HCT116 (cell line): ENCODE results near the gene KRT39. TPM values are rescaled to one million over a fixed set of nuclear protein-coding genes. Genes with fewer than 3 reads are reported as not detected.

Experiments used
- ATAC-seq: fragments of 200-7000 bp; cut with Tn5 transposase; 2 replicates; pipeline ENCODE4 v1.9.1; 2020; ENCODE audit warnings: mild to moderate bottlenecking, moderate library complexity
- BruUV-seq: library from RNA; stranded (reverse); fragments of 400-500 nt; replicated peaks from 2 replicates; lab custom pipeline; 2021; lab: Mats Ljungman, UMichigan
- CTCF ChIA-PET: fragments of 300-600 bp; sonication (Branson Sonifier 250); formaldehyde crosslinking; loops from one replicate; lab custom pipeline; 2021; ENCODE audit warnings: antibody characterized with exemption; lab: Charles Lee
- POLR2A ChIA-PET: fragments of 300-600, 350-600 bp; sonication (Branson Sonifier 250); formaldehyde crosslinking; loops from one replicate; lab custom pipeline; 2021; ENCODE audit warnings: antibody characterized with exemption; lab: Charles Lee
- RAD21 ChIA-PET, 2 experiments: fragments of 300-600 bp; sonication (Branson Sonifier 250); formaldehyde crosslinking; loops; one replicate each; lab custom pipeline; 2023; ENCODE audit warnings: low total read pairs in 2 of 2; ENCODE audit not compliant: uncharacterized antibody in 2 of 2, unreplicated experiment in 2 of 2, low non-redundant PET in 1 of 2; lab: Charles Lee
- DNase-seq: peaks from one replicate; pipeline ENCODE4 v3.0.0-alpha.2; 2010; ENCODE audit warnings: low read depth, low spot score
- H2AFZ ChIP-seq: fragments of 200-600 bp; shearing (Covaris generic), sonication (generic); 2 replicates; pipeline ENCODE4 v1.6.1; 2017; ENCODE audit warnings: low read depth, mixed run types, mixed read lengths, antibody characterized with exemption, low read length; ENCODE audit not compliant: poor library complexity, severe bottlenecking
- H3K27ac ChIP-seq: 2 replicates; pipeline ENCODE4 v1.5.1; 2012; ENCODE audit warnings: low read depth, low read length
- H3K27me3 ChIP-seq: fragments of 200-600 bp; sonication (generic); 2 replicates; pipeline ENCODE4 v1.6.1; 2016; ENCODE audit warnings: mixed run types, low read length, mixed read lengths; ENCODE audit not compliant: insufficient read depth
- H3K36me3 ChIP-seq, 2 experiments: fragments of 200-500 bp in 1 of 2; fragments of 200-600 bp in 1 of 2; sonication (Bioruptor generic) in 1 of 2; sonication (generic) in 1 of 2; 2 replicates each; pipeline versions ENCODE4 v1.5.1 to v1.6.1; 2014 to 2016; ENCODE audit warnings: low read length in 2 of 2, inconsistent platforms in 1 of 2, mixed read lengths in 1 of 2, mixed run types in 1 of 2; ENCODE audit not compliant: insufficient read depth in 2 of 2, control insufficient read depth in 1 of 2
- H3K4me1 ChIP-seq, 2 experiments: fragments of 200-600 bp in 1 of 2; sonication (generic) in 1 of 2; 2 replicates each; pipeline versions ENCODE4 v1.5.1 to v1.6.1; 2012 to 2017; ENCODE audit warnings: low read length in 2 of 2, inconsistent platforms in 1 of 2, mild to moderate bottlenecking in 1 of 2, mixed read lengths in 1 of 2, mixed run types in 1 of 2, moderate library complexity in 1 of 2; ENCODE audit not compliant: insufficient read depth in 2 of 2, control insufficient read depth in 1 of 2
- H3K4me2 ChIP-seq: fragments of 200-600 bp; sonication (generic); 2 replicates; pipeline ENCODE4 v1.6.1; 2017; ENCODE audit warnings: mixed run types, low read length, mixed read lengths
- H3K4me3 ChIP-seq, 2 experiments: fragments of 200-600 bp in 1 of 2; sonication (generic) in 1 of 2; replicated peaks in 1 of 2; 2 replicates each; pipeline ENCODE4 v1.5.1; 2011 to 2016; ENCODE audit warnings: low read length in 2 of 2, control low read depth in 1 of 2, low read depth in 1 of 2, mild to moderate bottlenecking in 1 of 2, mixed read lengths in 1 of 2, mixed run types in 1 of 2
- H3K79me2 ChIP-seq: fragments of 200-600 bp; sonication (generic); 2 replicates; pipeline ENCODE4 v1.6.1; 2017; ENCODE audit warnings: mild to moderate bottlenecking, mixed run types, low read length, moderate library complexity, mixed read lengths; ENCODE audit not compliant: insufficient read depth
- H3K9ac ChIP-seq: fragments of 200-600 bp; sonication (generic); 2 replicates; pipeline ENCODE4 v1.6.1; 2016; ENCODE audit warnings: low read length, mixed read lengths
- H3K9me2 ChIP-seq: fragments of 200-600 bp; sonication (generic), shearing (Covaris generic); 2 replicates; pipeline ENCODE4 v1.6.1; 2017; ENCODE audit warnings: mixed run types, mild to moderate bottlenecking, moderate library complexity; ENCODE audit not compliant: insufficient read depth
- H3K9me3 ChIP-seq, 2 experiments: fragments of 200-500 bp in 1 of 2; fragments of 200-600 bp in 1 of 2; sonication (Bioruptor generic) in 1 of 2; sonication (generic) in 1 of 2; 2 replicates each; pipeline ENCODE4 v1.6.1; 2014 to 2017; ENCODE audit warnings: low read length in 2 of 2, mixed read lengths in 2 of 2, inconsistent platforms in 1 of 2, low read depth in 1 of 2, mild to moderate bottlenecking in 1 of 2, mixed run types in 1 of 2, moderate library complexity in 1 of 2; ENCODE audit not compliant: control insufficient read depth in 1 of 2, insufficient read depth in 1 of 2
- H4K20me1 ChIP-seq: fragments of 200-600 bp; sonication (generic), shearing (Covaris generic); 2 replicates; pipeline ENCODE4 v1.6.1; 2017; ENCODE audit warnings: mixed run types, mild to moderate bottlenecking, moderate library complexity; ENCODE audit not compliant: insufficient read depth
- ATF3 ChIP-seq: IDR thresholded peaks from 2 replicates; pipeline ENCODE4 v1.6.1; 2012
- CBX3 ChIP-seq: IDR thresholded peaks from 2 replicates; pipeline ENCODE4 v1.6.1; 2012; ENCODE audit warnings: low read depth
- CEBPB ChIP-seq: IDR thresholded peaks from 2 replicates; pipeline ENCODE4 v1.6.1; 2012; ENCODE audit warnings: low read depth
- EZH2 ChIP-seq: fragments of 200-600 bp; sonication (generic); IDR thresholded peaks from 2 replicates; pipeline ENCODE4 v1.6.1; 2017; ENCODE audit warnings: antibody characterized with exemption, mixed run types
- FOSL1 ChIP-seq: IDR thresholded peaks from 2 replicates; pipeline ENCODE4 v1.6.1; 2012; ENCODE audit warnings: low read depth
- JUND ChIP-seq: IDR thresholded peaks from 2 replicates; pipeline ENCODE4 v1.6.1; 2012
- POLR2A ChIP-seq: IDR thresholded peaks from 2 replicates; pipeline ENCODE4 v1.7.0; 2011; ENCODE audit warnings: borderline replicate concordance; ENCODE audit not compliant: insufficient read depth, insufficient read length; ENCODE audit errors: extremely low read depth
- RAD21 ChIP-seq: IDR thresholded peaks from 2 replicates; pipeline ENCODE4 v1.6.1; 2012; ENCODE audit warnings: low read depth, mild to moderate bottlenecking
- SIN3A ChIP-seq: IDR thresholded peaks from 2 replicates; pipeline ENCODE4 v1.6.1; 2012; ENCODE audit warnings: low read depth
- SRF ChIP-seq: IDR thresholded peaks from 2 replicates; pipeline ENCODE4 v1.6.1; 2012; ENCODE audit warnings: low read depth
- TCF7L2 ChIP-seq: IDR thresholded peaks from 2 replicates; pipeline ENCODE4 v1.7.0; 2011; ENCODE audit warnings: borderline replicate concordance, inconsistent platforms; ENCODE audit not compliant: insufficient read depth, insufficient read length; ENCODE audit errors: extremely low read depth
- YY1 ChIP-seq: IDR thresholded peaks from 2 replicates; pipeline ENCODE4 v1.6.1; 2011; ENCODE audit warnings: low read length, low read depth, moderate library complexity, mild to moderate bottlenecking; ENCODE audit not compliant: insufficient replicate concordance; ENCODE audit errors: extremely low read depth
- ZFX ChIP-seq: fragments of 450-650 bp; IDR thresholded peaks from 2 replicates; pipeline ENCODE4 v1.6.1; 2017
- ZNF274 ChIP-seq: fragments of 200-500 bp; sonication (Bioruptor generic); IDR thresholded peaks from 2 replicates; pipeline ENCODE4 v1.6.1; 2014; ENCODE audit warnings: mild to moderate bottlenecking, low read depth, low read length, inconsistent platforms
- intact Hi-C: fragments of 100-400 bp; cut with micrococcal nuclease; formaldehyde crosslinking; loops from 2 replicates; pipeline ENCODE4 v1.10.0; 2022
- total RNA-seq: library from RNA; stranded (reverse); gene quantifications from one replicate; pipeline ENCODE4 v1.2.1, GENCODE V29; 2021; ENCODE audit not compliant: unreplicated experiment
- TF ChIP-seq, protein P1 (sequence below), 3 experiments: fragments of 200-600 bp in 1 of 3; sonication (generic) in 1 of 3; IDR thresholded peaks in 2 of 3; conservative IDR thresholded peaks in 1 of 3; 2 replicates each; pipeline ENCODE4 v1.5.1; 2012 to 2017; ENCODE audit warnings: low read depth in 2 of 3, low read length in 2 of 3, antibody characterized with exemption in 1 of 3, borderline replicate concordance in 1 of 3, control low read depth in 1 of 3, mild to moderate bottlenecking in 1 of 3, mixed read lengths in 1 of 3, mixed run types in 1 of 3, moderate library complexity in 1 of 3; ENCODE audit not compliant: insufficient read depth in 1 of 3

The KRT39 gene
- total RNA-seq, 1 experiment from 2014 or later, result not detected

DNA sequence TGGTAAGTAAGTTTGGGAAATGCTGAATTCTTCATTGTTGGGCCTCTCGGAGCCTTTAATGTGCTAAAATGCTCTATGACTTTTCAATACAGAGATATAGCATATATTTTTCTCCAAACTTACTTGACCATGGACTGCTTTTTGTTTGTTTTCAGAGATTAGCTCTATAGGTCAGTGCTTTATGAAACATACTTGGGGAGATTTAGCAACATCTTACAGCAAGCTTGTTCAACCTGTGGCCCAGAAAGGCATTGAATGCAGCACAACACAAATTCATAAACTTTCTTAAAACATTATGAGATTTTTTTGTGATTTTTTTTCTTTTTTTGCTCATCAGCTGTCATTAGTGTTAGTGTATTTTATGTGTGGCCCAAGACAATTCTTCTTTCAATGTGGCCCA is 43.2 kb upstream of the KRT39 start:
- BruUV-seq, result no TSS peak
- no peaks in the 10 kb centered on the region for H3K36me3 ChIP-seq
- DNase-seq (no peak), ATAC-seq (no peak)
- no peaks in the 10 kb centered on the region for H3K9me3 ChIP-seq
- H3K79me2 ChIP-seq, result no peaks in the 10 kb centered on the region
- ChIA-PET POLR2A (no interaction called here), CTCF (interaction anchor here (0.6 kb wide), 1 partner anchor 486 kb away, joined by 3 read pairs; no protein-coding TSS in a partner anchor), RAD21 (no interaction called here)
- H3K27me3 ChIP-seq, result no peaks in the 10 kb centered on the region
- no peaks in the 10 kb centered on the region for H4K20me1 ChIP-seq
- H3K4me1 ChIP-seq, result peaks cover 0 to 6% of the 10 kb centered on the region in 2 experiments; a peak in 1 of 4 replicates
- H3K9ac ChIP-seq, result no peak overlapping the region
- no peak overlapping the region for H2AFZ ChIP-seq
- intact Hi-C loops, result no loop called here
- TF ChIP-seq CEBPB (no peak), ZFX (no peak)
- H3K27ac ChIP-seq, result no peak overlapping the region
- no peak overlapping the region for H3K4me2 ChIP-seq
- H3K9me2 ChIP-seq, result no peaks in the 10 kb centered on the region
- no peak overlapping the region for H3K4me3 ChIP-seq

GRCh38 chr17:41009301-41009760 is 42.6 kb upstream of the KRT39 start:
- Histone ChIP-seq H4K20me1 (no peaks in the 10 kb centered on the region), H3K9me2 (no peaks in the 10 kb centered on the region), H3K27me3 (no peaks in the 10 kb centered on the region), H3K4me3 (no peak overlapping the region), H3K4me1 (peaks cover 0 to 6% of the 10 kb centered on the region in 2 experiments; a peak in 2 of 4 replicates), H3K27ac (no peak overlapping the region), H2AFZ (no peak overlapping the region), H3K36me3 (no peaks in the 10 kb centered on the region), H3K79me2 (no peaks in the 10 kb centered on the region), H3K9ac (no peak overlapping the region), H3K9me3 (no peaks in the 10 kb centered on the region), H3K4me2 (no peak overlapping the region)
- RAD21 ChIA-PET, result no interaction called here
- no peak for TF ChIP-seq ZNF274
- TF ChIP-seq CBX3, result no peak
- no peak for TF ChIP-seq JUND
- TF ChIP-seq POLR2A, result no peak
- no peak for TF ChIP-seq ZFX
- no peak for TF ChIP-seq TCF7L2
- TF ChIP-seq, protein P1, sequence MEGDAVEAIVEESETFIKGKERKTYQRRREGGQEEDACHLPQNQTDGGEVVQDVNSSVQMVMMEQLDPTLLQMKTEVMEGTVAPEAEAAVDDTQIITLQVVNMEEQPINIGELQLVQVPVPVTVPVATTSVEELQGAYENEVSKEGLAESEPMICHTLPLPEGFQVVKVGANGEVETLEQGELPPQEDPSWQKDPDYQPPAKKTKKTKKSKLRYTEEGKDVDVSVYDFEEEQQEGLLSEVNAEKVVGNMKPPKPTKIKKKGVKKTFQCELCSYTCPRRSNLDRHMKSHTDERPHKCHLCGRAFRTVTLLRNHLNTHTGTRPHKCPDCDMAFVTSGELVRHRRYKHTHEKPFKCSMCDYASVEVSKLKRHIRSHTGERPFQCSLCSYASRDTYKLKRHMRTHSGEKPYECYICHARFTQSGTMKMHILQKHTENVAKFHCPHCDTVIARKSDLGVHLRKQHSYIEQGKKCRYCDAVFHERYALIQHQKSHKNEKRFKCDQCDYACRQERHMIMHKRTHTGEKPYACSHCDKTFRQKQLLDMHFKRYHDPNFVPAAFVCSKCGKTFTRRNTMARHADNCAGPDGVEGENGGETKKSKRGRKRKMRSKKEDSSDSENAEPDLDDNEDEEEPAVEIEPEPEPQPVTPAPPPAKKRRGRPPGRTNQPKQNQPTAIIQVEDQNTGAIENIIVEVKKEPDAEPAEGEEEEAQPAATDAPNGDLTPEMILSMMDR (IDR thresholded peaks at IDR 0.05 in 2 of 3, conservative IDR thresholded peaks at IDR 0.05 in 1 of 3; ENCODE audit: borderline replicate concordance in 1 of 3, insufficient read depth in 1 of 3, low read depth in 2 of 3, low read length in 2 of 3), result no peak
- TF ChIP-seq SRF, result no peak
- TF ChIP-seq ATF3, result no peak
- TF ChIP-seq RAD21, result no peak
- no peak for TF ChIP-seq EZH2
- TF ChIP-seq YY1, result no peak
- TF ChIP-seq SIN3A, result no peak
- no peak for TF ChIP-seq FOSL1
- CTCF ChIA-PET, result interaction anchor here (0.6 kb wide), 1 partner anchor 487 kb away, joined by 3 read pairs; no protein-coding TSS in a partner anchor
- no TSS peak for BruUV-seq
- DNase-seq (no peak), ATAC-seq (no peak)
- POLR2A ChIA-PET, result no interaction called here
- intact Hi-C loops, result no loop called here
